Gastroesophageal sphincter (tissue), 4 donors: ENCODE results near the gene CYTIP. TPM values are rescaled to one million over a fixed set of nuclear protein-coding genes. Genes with fewer than 3 reads are reported as not detected.
"Not testable (repeated sequence)": the region's sequence is repeated elsewhere in the genome, so short reads cannot be mapped to it uniquely, and the experiment has no call there.

Experiments used
- ATAC-seq: fragments of 150-250 bp; one replicate; pipeline ENCODE4 v1.9.1; 2016; ENCODE audit warnings: mild to moderate bottlenecking, moderate library complexity
- H3K27ac ChIP-seq, 4 donors: fragments of 200-600 bp; sonication (generic) in 3 of 4; 1 replicate in 3 of 4; 2 replicates in 1 of 4; pipeline ENCODE4 v1.5.1; 2016 to 2019
- H3K27me3 ChIP-seq: fragments of 200-600 bp; sonication (generic); one replicate; pipeline ENCODE4 v1.5.1; 2019
- H3K36me3 ChIP-seq, 2 donors: fragments of 200-600 bp; sonication (generic); one replicate each; pipeline ENCODE4 v1.5.1; 2019; ENCODE audit warnings: control low read depth in 1 of 2
- H3K4me1 ChIP-seq, 3 donors: fragments of 200-600 bp; sonication (generic); 1 replicate in 2 of 3; 2 replicates in 1 of 3; pipeline ENCODE4 v1.5.1; 2016 to 2019; ENCODE audit warnings: control low read depth in 2 of 3
- H3K4me3 ChIP-seq, 2 donors: fragments of 200-600 bp; sonication (generic); one replicate each; pipeline ENCODE4 v1.5.1; 2019; ENCODE audit warnings: mild to moderate bottlenecking in 1 of 2, moderate library complexity in 1 of 2
- H3K9me3 ChIP-seq, 3 donors: fragments of 200-600 bp; sonication (generic); one replicate each; pipeline ENCODE4 v1.5.1; 2017 to 2019; ENCODE audit warnings: control low read depth in 2 of 3
- EP300 ChIP-seq: sonication (generic); formaldehyde crosslinking; IDR thresholded peaks from one replicate; pipeline ENCODE4 v1.6.1; 2017; ENCODE audit warnings: antibody characterized with exemption, mild to moderate bottlenecking
- POLR2A ChIP-seq, 2 donors: fragments of 450-650 bp; IDR thresholded peaks; one replicate each; pipeline ENCODE4 v1.6.1; 2017; ENCODE audit warnings: antibody characterized with exemption in 2 of 2, mild to moderate bottlenecking in 2 of 2, moderate library complexity in 1 of 2
- POLR2AphosphoS5 ChIP-seq: sonication (generic); formaldehyde crosslinking; IDR thresholded peaks from one replicate; pipeline ENCODE4 v1.6.1; 2017; ENCODE audit warnings: antibody characterized with exemption
- WGBS, 2 donors: methylation state at CpG; one replicate each; pipeline ENCODE4 v1.1.5; 2018; ENCODE audit warnings: low coverage in 1 of 2; 5-methylcytosine and 5-hydroxymethylcytosine counted together
- total RNA-seq, 4 donors: library from RNA; depleted of rRNA; stranded (reverse); fragments of >200 nt; gene quantifications; one replicate each; pipeline ENCODE4 v1.1.0, GENCODE V29; 2016
- TF ChIP-seq, protein P1 (sequence below), 4 experiments: fragments of 200-600 bp in 2 of 4; fragments of 450-650 bp in 2 of 4; sonication (generic) in 1 of 4; IDR thresholded peaks; one replicate each; pipeline ENCODE4 v1.5.1; 2017 to 2019; ENCODE audit warnings: antibody characterized with exemption in 4 of 4, mild to moderate bottlenecking in 2 of 4, moderate library complexity in 2 of 4

CYTIP gene
- total RNA-seq, 4 donors from 2014 or later: 1.6 to 10.6 (median 3.2) TPM

DNA sequence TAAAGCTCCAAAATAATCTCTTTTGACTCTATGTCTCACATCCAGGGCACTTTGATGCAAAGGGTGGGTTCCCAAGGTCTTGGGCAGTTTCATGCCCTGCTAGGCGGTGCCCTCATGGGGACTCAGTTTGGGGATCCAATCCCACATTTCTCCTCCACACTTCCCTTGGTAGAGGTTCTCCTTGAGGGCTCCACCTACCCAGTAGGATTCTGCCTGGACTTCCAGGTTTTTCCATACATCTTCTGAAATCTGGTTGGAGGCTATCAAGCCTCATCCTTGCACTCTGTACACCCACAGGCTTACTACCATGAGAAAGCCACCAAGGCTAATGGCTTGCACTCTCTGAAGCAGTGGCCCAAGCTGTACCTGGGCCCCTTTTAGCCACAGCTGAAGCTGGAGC lies 68.5 kb downstream of the CYTIP start:
- ATAC-seq: no peak
- no peaks in the 10 kb centered on the region for H3K27me3 ChIP-seq
- TF ChIP-seq, protein P1, sequence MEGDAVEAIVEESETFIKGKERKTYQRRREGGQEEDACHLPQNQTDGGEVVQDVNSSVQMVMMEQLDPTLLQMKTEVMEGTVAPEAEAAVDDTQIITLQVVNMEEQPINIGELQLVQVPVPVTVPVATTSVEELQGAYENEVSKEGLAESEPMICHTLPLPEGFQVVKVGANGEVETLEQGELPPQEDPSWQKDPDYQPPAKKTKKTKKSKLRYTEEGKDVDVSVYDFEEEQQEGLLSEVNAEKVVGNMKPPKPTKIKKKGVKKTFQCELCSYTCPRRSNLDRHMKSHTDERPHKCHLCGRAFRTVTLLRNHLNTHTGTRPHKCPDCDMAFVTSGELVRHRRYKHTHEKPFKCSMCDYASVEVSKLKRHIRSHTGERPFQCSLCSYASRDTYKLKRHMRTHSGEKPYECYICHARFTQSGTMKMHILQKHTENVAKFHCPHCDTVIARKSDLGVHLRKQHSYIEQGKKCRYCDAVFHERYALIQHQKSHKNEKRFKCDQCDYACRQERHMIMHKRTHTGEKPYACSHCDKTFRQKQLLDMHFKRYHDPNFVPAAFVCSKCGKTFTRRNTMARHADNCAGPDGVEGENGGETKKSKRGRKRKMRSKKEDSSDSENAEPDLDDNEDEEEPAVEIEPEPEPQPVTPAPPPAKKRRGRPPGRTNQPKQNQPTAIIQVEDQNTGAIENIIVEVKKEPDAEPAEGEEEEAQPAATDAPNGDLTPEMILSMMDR (IDR thresholded peaks at IDR 0.05): no peak
- TF ChIP-seq POLR2AphosphoS5: no peak
- no peak for TF ChIP-seq POLR2A (IDR thresholded peaks at IDR 0.05)
- TF ChIP-seq EP300: no peak
- H3K9me3 ChIP-seq: peaks cover 0 to 12% (median 0%) of the 10 kb centered on the region in 3 donors
- H3K27ac ChIP-seq: no peak overlapping the region
- 71 to 100% methylated on average over 1 of the region's 1 CpG for WGBS, 2 donors
- no peaks in the 10 kb centered on the region for H3K4me1 ChIP-seq
- no peak overlapping the region for H3K4me3 ChIP-seq
- H3K36me3 ChIP-seq: no peaks in the 10 kb centered on the region

DNA sequence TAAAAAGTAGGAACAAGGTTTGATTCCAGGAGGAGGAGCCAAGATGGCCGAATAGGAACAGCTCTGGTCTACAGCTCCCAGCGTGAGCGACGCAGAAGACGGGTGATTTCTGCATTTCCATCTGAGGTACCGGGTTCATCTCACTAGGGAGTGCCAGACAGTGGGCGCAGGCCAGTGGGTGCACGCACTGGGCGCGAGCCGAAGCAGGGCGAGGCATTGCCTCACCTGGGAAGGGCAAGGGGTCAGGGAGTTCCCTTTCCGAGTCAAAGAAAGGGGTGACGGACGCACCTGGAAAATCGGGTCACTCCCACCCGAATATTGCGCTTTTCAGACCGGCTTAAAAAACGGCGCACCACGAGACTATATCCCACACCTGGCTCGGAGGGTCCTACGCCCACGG lies 75.4 kb downstream of the CYTIP start:
- not testable (repeated sequence) for H3K27me3 ChIP-seq, ATAC-seq, H3K4me1 ChIP-seq, H3K27ac ChIP-seq, H3K4me3 ChIP-seq, H3K9me3 ChIP-seq, H3K36me3 ChIP-seq
- WGBS, 2 donors: 94% methylated on average over 12 of the region's 25 CpGs; no CpG with 5 or more reads in 1 of the 2 donors

DNA sequence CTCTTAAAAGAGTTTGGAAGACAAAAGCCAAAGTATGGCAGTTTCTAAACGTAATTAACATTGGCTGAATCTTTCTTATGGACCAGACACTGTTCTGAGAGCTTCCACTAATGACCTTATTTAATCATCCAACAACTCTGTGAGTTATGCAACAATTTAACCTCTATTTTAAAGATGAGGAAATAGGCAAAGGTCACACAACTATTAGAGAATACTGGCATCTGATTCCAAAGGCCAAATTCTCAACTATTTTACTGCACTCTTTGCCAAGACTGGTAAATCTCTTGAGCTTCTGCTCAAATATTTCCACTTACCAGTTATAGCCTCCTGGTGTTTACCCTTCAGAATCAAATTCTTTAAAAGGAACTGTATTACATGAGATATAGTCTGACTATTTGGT lies 76.2 kb downstream of the CYTIP start:
- ATAC-seq: no peak
- peaks cover 0 to 7% (median 0%) of the 10 kb centered on the region in 3 donors for H3K4me1 ChIP-seq
- 36 to 61% methylated on average over 1 of the region's 1 CpG for WGBS, 2 donors

More for the DNA sequence above, 76.2 kb downstream of the CYTIP start:
- Histone ChIP-seq H3K27ac (no peak overlapping the region), H3K36me3 (no peaks in the 10 kb centered on the region), H3K4me3 (no peak overlapping the region), H3K9me3 (no peaks in the 10 kb centered on the region), H3K27me3 (no peaks in the 10 kb centered on the region)
- TF ChIP-seq POLR2AphosphoS5 (no peak), POLR2A (IDR thresholded peaks at IDR 0.05) (no peak)

Other genes starting within 250 kb of the CYTIP start
- under 1 TPM; under 0.01 to 0.89 (median 0.24) TPM for gene GALNT5, start 186.4 kb downstream of the CYTIP start, total RNA-seq
- gene ERMN, start 118.3 kb downstream of the CYTIP start, total RNA-seq: under 1 TPM in 1 of 4 donors, not detected in 3; 0.13 TPM
- gene ACVR1C, start 184.8 kb upstream of the CYTIP start, total RNA-seq: 1 to 10 TPM in 2 of 4 donors, under 1 TPM in 2; 0.08 to 1.2 (median 0.69) TPM